A549 (cell line): ENCODE data around the gene DPYSL4. TPM values are rescaled to one million over a fixed set of nuclear protein-coding genes. Genes with fewer than 3 reads are reported as not detected.
A peak's percentile ranks its signal among the peaks of the same experiment; 100 is the strongest.

Experiments used
- ATAC-seq, 2 experiments: fragments of 200-7000 bp in 1 of 2; fragments of >200 bp in 1 of 2; cut with Nextera tagmentation in 1 of 2; cut with Tn5 transposase in 1 of 2; 3 replicates each; pipeline versions ENCODE4 v1.8.0 to v1.9.1; 2018 to 2020; ENCODE audit warnings: mild to moderate bottlenecking in 1 of 2, moderate library complexity in 1 of 2
- CTCF ChIA-PET: fragments of 300-600 bp; sonication (Branson Sonifier 250); formaldehyde crosslinking; extraction: SDS; loops from one replicate; lab custom pipeline; 2021; ENCODE audit warnings: antibody characterized with exemption, inconsistent platforms; lab: Yijun Ruan, JAX
- POLR2A ChIA-PET: fragments of 350-600 bp; formaldehyde crosslinking; extraction: SDS; loops from one replicate; lab custom pipeline; 2021; ENCODE audit warnings: antibody characterized with exemption, inconsistent platforms; lab: Yijun Ruan, JAX
- DNase-seq, 2 experiments: peaks; one replicate each; pipeline versions ENCODE4 v3.0.0 to v3.0.0-alpha.2; 2011 to 2016; ENCODE audit warnings: low read depth in 1 of 2, low spot score in 1 of 2
- FAIRE-seq: peaks from 2 replicates; lab custom pipeline; 2011; peaks lifted over from hg19 to GRCh38; lab: Jason Lieb, UNC
- H3K27ac ChIP-seq, 2 experiments: fragments of >200 bp; sonication (Bioruptor Twin); formaldehyde crosslinking; 3 replicates each; pipeline ENCODE4 v1.5.1; 2016 to 2017
- H3K4me1 ChIP-seq: fragments of >200 bp; sonication (Bioruptor Twin); formaldehyde crosslinking; 3 replicates; pipeline ENCODE4 v1.6.1; 2016
- H3K4me2 ChIP-seq: fragments of >200 bp; sonication (Bioruptor Twin); formaldehyde crosslinking; 3 replicates; pipeline ENCODE4 v1.6.1; 2016
- H3K4me3 ChIP-seq: fragments of >200 bp; sonication (Bioruptor Twin); formaldehyde crosslinking; 3 replicates; pipeline ENCODE4 v1.5.1; 2016
- H3K9me3 ChIP-seq: fragments of >200 bp; sonication (Bioruptor Twin); formaldehyde crosslinking; 3 replicates; pipeline ENCODE4 v1.6.1; 2016
- CHD2 ChIP-seq: fragments of 150-350 bp; IDR thresholded peaks from 2 replicates; pipeline ENCODE4 v1.6.1; 2014; ENCODE audit warnings: low read length; ENCODE audit not compliant: partially characterized antibody
- FOSL2 ChIP-seq, 2 experiments: fragments of 450-650 bp in 1 of 2; fragments of >200 bp in 1 of 2; sonication (Bioruptor Twin) in 1 of 2; formaldehyde crosslinking; IDR thresholded peaks; 2 replicates each; pipeline versions ENCODE4 v1.5.0 to v1.6.1; 2016 to 2020; ENCODE audit warnings: mild to moderate bottlenecking in 1 of 2, moderate library complexity in 1 of 2
- GATA3 ChIP-seq: IDR thresholded peaks from 2 replicates; pipeline ENCODE4 v1.6.1; 2012; ENCODE audit warnings: borderline replicate concordance
- HEYL ChIP-seq: fragments of 250-450 bp; sonication (Bioruptor Pico); IDR thresholded peaks from 2 replicates; pipeline ENCODE4 v1.8.0; 2021; ENCODE audit warnings: mild to moderate bottlenecking, moderate library complexity
- HOXB5 ChIP-seq: fragments of 250-450 bp; sonication (Bioruptor Pico); IDR thresholded peaks from 2 replicates; pipeline ENCODE4 v1.5.0; 2020; ENCODE audit warnings: mild to moderate bottlenecking, moderate library complexity
- KDM5A ChIP-seq: fragments of 200-600 bp; sonication (generic); IDR thresholded peaks from 2 replicates; pipeline ENCODE4 v1.6.1; 2016; ENCODE audit warnings: antibody characterized with exemption, mild to moderate bottlenecking
- MAZ ChIP-seq: fragments of 150-350 bp; IDR thresholded peaks from 2 replicates; pipeline ENCODE4 v1.6.1; 2014; ENCODE audit warnings: antibody characterized with exemption, low read depth, low read length, borderline replicate concordance
- NFE2L2 ChIP-seq: fragments of 150-350 bp; conservative IDR thresholded peaks from 2 replicates; pipeline ENCODE4 v1.6.1; 2014; ENCODE audit warnings: low read length
- PHF8 ChIP-seq: fragments of 200-600 bp; sonication (generic); IDR thresholded peaks from 2 replicates; pipeline ENCODE4 v1.6.1; 2016; ENCODE audit warnings: low read depth, mild to moderate bottlenecking, antibody characterized with exemption, moderate library complexity, borderline replicate concordance
- POLR2AphosphoS2 ChIP-seq: conservative IDR thresholded peaks from 2 replicates; pipeline ENCODE4 v1.6.1; 2012; ENCODE audit warnings: low read length, improper control_type of control experiment, inconsistent platforms
- RAD21 ChIP-seq, 2 experiments: fragments of >200 bp in 1 of 2; sonication (Bioruptor Twin) in 1 of 2; formaldehyde crosslinking in 1 of 2; IDR thresholded peaks in 1 of 2; conservative IDR thresholded peaks in 1 of 2; 2 replicates in 1 of 2; 3 replicates in 1 of 2; pipeline ENCODE4 v1.6.1; 2012 to 2018; ENCODE audit warnings: inconsistent platforms in 1 of 2
- RARB ChIP-seq: fragments of 250-450 bp; sonication (Bioruptor Pico); IDR thresholded peaks from 2 replicates; pipeline ENCODE4 v1.8.0; 2021; ENCODE audit warnings: mild to moderate bottlenecking, moderate library complexity
- RNF2 ChIP-seq: fragments of 200-600 bp; sonication (generic); IDR thresholded peaks from 2 replicates; pipeline ENCODE4 v1.6.1; 2016; ENCODE audit warnings: low read depth, mild to moderate bottlenecking, antibody characterized with exemption, moderate library complexity, borderline replicate concordance
- TFCP2L1 ChIP-seq: fragments of 250-450 bp; sonication (Bioruptor Pico); IDR thresholded peaks from 2 replicates; pipeline ENCODE4 v1.5.0; 2021; ENCODE audit warnings: mild to moderate bottlenecking
- TP53 ChIP-seq: fragments of 250-450 bp; sonication (Bioruptor Pico); IDR thresholded peaks from 2 replicates; pipeline ENCODE4 v1.5.0; 2021; ENCODE audit warnings: mild to moderate bottlenecking, moderate library complexity
- ZFP36 ChIP-seq: fragments of 450-650 bp; IDR thresholded peaks from 2 replicates; pipeline ENCODE4 v1.6.1; 2014; ENCODE audit warnings: borderline replicate concordance; ENCODE audit not compliant: partially characterized antibody
- ZSCAN20 ChIP-seq: fragments of 250-450 bp; sonication (Bioruptor Pico); IDR thresholded peaks from 2 replicates; pipeline ENCODE4 v1.8.0; 2022; ENCODE audit warnings: mild to moderate bottlenecking, moderate library complexity
- WGBS: methylation state at CpG from one replicate; pipeline ENCODE4 v1.1.6; 2017; ENCODE audit errors: missing lambda C conversion rate; 5-methylcytosine and 5-hydroxymethylcytosine counted together
- polyA plus RNA-seq, 4 experiments: library from polyadenylated mRNA; depleted of rRNA in 3 of 4; stranded (reverse); fragments of >200 nt; fragmentation: RNase III in 1 of 4; extraction: RNeasy Plus Mini Kit Qiagen cat#74134 plus additional on column Dnase treatment in 1 of 4; gene quantifications; 2 replicates in 3 of 4; 3 replicates in 1 of 4; pipeline ENCODE4 v1.2.3, GENCODE V29; 2011 to 2017
- TF ChIP-seq, protein P1 (sequence below): fragments of 150-350 bp; IDR thresholded peaks from 2 replicates; pipeline ENCODE4 v1.6.1; 2014; ENCODE audit warnings: low read depth, mild to moderate bottlenecking, low read length
- TF ChIP-seq, protein P2 (sequence below): fragments of 250-450 bp; sonication (Bioruptor Pico); IDR thresholded peaks from 2 replicates; pipeline ENCODE4 v1.5.0; 2021; ENCODE audit warnings: mild to moderate bottlenecking, moderate library complexity, borderline replicate concordance
- TF ChIP-seq, protein P3 (sequence below): fragments of >200 bp; sonication (Bioruptor Twin); formaldehyde crosslinking; IDR thresholded peaks from 3 replicates; pipeline ENCODE4 v1.6.1; 2016

Gene DPYSL4
- polyA plus RNA-seq, 2 of the 4 experiments (the other 2 are of a cell fraction), result 2.9 to 14.1 TPM

DNA sequence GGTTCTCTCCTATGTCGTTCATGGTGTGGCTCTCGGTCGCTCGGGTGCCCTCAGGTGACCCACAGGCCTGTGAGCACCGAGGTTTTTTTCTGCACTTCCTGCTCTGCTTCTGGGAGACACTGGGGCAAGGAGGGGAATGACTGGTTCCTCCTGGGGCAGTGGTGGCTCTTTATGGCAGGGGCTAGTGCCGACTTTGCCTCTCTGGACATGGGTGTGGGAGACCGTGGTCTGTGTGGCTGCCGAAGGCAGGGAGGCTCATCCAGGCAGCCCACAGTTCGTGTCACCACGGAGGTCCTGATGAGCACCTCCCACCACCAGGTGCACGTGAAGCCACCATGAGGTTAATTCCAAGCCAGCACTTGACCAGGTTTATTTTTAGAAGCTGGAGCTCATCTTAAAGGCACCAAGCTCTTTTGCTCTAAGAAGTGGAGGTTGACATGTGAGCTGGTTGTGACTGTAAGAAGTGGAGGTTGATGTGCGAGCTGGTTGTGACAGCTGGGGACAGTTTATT, 24.7 kb upstream of the DPYSL4 start (continued):
- no peak for TF ChIP-seq CHD2
- no peak for TF ChIP-seq RNF2
- no peak for TF ChIP-seq RARB
- no peak for TF ChIP-seq TFCP2L1 (CRISPR knock-in tag)

DNA sequence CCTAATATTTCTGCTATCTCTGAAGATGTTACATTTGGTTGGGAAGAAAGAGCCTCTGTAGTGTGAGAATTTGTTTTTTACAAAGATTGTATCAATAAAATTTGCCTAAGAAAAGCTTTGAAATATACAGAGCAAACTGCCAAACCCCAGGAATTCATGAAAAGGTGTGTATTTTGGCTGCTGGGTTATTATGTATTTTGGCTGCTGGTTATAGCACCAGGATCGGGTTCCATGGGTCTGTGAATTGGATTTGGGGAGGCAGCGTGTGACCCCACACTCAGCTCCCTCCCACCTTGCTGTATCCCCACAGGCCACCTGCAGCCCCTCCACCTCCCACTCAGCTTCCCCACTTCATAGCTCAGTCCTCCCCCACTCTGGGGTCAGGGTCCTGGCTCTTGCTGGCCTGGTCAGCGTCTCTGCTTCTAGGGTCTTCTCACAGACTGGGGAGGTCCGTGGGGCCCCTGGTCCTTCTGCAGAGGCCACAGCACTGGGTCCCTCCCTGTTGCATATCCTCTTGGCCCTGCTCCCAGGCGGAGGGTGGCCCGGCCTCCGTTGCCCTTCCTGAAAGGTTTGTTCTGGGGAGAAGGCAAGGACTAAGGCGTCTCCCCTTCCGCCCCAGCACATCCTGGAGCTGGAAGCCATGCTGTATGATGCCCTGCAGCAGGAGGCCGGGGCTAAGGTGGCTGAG, 24.0 kb upstream of the DPYSL4 start:
- Histone ChIP-seq H3K4me3 (no peak overlapping the region), H3K4me1 (peaks cover 14% of the 10 kb centered on the region; the same call in 2 of the 3 replicates), H3K9me3 (no peaks in the 10 kb centered on the region), H3K4me2 (no peak overlapping the region), H3K27ac (no peak overlapping the region)
- whole genome bisulfite sequencing, result 86% methylated on average over 10 of the region's 10 CpGs
- ChIA-PET CTCF (interaction anchor here (0.6 to 1.5 kb wide), 2 partner anchors 13 to 277 kb away, joined by 3 read pairs; no protein-coding TSS in a partner anchor), POLR2A (no interaction called here)
- DNase-seq, result no peak
- TF ChIP-seq NFE2L2 (no peak), HOXB5 (CRISPR knock-in tag) (no peak), MAZ (no peak), PHF8 (no peak), RAD21 (conservative IDR thresholded peaks at IDR 0.05 in 1 of 2, IDR thresholded peaks at IDR 0.05 in 1 of 2) (no peak), GATA3 (no peak), TP53 (CRISPR knock-in tag) (no peak)
- TF ChIP-seq, protein P1, sequence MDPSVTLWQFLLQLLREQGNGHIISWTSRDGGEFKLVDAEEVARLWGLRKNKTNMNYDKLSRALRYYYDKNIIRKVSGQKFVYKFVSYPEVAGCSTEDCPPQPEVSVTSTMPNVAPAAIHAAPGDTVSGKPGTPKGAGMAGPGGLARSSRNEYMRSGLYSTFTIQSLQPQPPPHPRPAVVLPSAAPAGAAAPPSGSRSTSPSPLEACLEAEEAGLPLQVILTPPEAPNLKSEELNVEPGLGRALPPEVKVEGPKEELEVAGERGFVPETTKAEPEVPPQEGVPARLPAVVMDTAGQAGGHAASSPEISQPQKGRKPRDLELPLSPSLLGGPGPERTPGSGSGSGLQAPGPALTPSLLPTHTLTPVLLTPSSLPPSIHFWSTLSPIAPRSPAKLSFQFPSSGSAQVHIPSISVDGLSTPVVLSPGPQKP, result no peak
- no peak for ATAC-seq
- FAIRE-seq, result no peak

DNA sequence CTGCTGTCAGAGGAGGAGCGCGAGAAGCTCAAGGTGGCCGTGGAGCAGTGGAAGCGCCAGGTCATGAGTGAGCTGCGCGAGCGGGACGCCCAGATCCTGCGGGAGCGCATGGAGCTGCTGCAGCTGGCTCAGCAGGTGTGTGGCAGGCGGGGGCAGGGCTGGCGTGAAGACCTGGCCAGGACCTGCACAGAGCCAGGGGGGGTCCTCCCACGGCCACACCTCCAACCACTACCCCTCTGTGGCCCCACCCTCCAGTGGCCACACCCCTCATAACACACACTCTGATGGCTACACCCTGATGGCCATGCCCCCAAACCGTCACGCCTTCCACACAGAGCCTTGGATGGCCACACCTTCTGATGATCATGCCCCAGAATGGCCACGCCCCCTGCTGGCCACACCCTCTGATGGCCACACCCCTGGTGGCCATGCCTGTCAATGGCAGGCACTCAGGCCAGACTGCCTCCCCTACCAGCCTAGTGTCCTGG, 23.4 kb upstream of the DPYSL4 start:
- ATAC-seq (peak; percentile 70 to 91), DNase-seq (peak; percentile 75 to 79), FAIRE-seq (no peak)
- peaks cover 14% of the 10 kb centered on the region; the same call in 2 of the 3 replicates for H3K4me1 ChIP-seq
- no peak overlapping the region for H3K27ac ChIP-seq
- H3K9me3 ChIP-seq, result no peaks in the 10 kb centered on the region
- CTCF ChIA-PET, result interaction anchor here (1.5 kb wide), 1 partner anchor 12 kb away, joined by 3 read pairs; no protein-coding TSS in a partner anchor
- no peak overlapping the region for H3K4me2 ChIP-seq
- POLR2A ChIA-PET, result no interaction called here
- H3K4me3 ChIP-seq, result no peak overlapping the region
- TF ChIP-seq FOSL2 (IDR thresholded peaks at IDR 0.05) (no peak), FOSL2 (CRISPR knock-in tag; IDR thresholded peaks at IDR 0.05) (no peak), KDM5A (no peak), HEYL (CRISPR knock-in tag) (no peak), POLR2AphosphoS2 (no peak), ZFP36 (no peak), ZSCAN20 (CRISPR knock-in tag) (no peak)
- TF ChIP-seq, protein P2, sequence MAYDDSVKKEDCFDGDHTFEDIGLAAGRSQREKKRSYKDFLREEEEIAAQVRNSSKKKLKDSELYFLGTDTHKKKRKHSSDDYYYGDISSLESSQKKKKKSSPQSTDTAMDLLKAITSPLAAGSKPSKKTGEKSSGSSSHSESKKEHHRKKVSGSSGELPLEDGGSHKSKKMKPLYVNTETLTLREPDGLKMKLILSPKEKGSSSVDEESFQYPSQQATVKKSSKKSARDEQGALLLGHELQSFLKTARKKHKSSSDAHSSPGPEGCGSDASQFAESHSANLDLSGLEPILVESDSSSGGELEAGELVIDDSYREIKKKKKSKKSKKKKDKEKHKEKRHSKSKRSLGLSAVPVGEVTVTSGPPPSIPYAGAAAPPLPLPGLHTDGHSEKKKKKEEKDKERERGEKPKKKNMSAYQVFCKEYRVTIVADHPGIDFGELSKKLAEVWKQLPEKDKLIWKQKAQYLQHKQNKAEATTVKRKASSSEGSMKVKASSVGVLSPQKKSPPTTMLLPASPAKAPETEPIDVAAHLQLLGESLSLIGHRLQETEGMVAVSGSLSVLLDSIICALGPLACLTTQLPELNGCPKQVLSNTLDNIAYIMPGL (CRISPR knock-in tag), result no peak
- TF ChIP-seq, protein P3, sequence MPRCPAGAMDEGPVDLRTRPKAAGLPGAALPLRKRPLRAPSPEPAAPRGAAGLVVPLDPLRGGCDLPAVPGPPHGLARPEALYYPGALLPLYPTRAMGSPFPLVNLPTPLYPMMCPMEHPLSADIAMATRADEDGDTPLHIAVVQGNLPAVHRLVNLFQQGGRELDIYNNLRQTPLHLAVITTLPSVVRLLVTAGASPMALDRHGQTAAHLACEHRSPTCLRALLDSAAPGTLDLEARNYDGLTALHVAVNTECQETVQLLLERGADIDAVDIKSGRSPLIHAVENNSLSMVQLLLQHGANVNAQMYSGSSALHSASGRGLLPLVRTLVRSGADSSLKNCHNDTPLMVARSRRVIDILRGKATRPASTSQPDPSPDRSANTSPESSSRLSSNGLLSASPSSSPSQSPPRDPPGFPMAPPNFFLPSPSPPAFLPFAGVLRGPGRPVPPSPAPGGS, result no peak
- WGBS, result 78% methylated on average over 16 of the region's 16 CpGs
